Immature natural killer cell (primary cell): ENCODE data around the gene RAI14. TPM values are rescaled to one million over a fixed set of nuclear protein-coding genes. Genes with fewer than 3 reads are reported as not detected.
"Not testable (repeated sequence)": the region's sequence is repeated elsewhere in the genome, so short reads cannot be mapped to it uniquely, and the experiment has no call there.

Experiments used
- DNase-seq, 3 donors: peaks; one replicate each; pipeline ENCODE4 v3.0.0; 2022; ENCODE audit warnings: mixed read lengths in 1 of 3
- H3K27ac Mint-ChIP-seq, 6 donors: one replicate each; pipeline ENCODE4 v1.8.0; 2020; ENCODE audit warnings: mixed read lengths in 6 of 6, mild to moderate bottlenecking in 5 of 6, inconsistent platforms in 4 of 6, moderate library complexity in 3 of 6
- H3K27me3 Mint-ChIP-seq, 3 donors: one replicate each; pipeline ENCODE4 v1.8.0; 2020 to 2021; ENCODE audit warnings: low read depth in 3 of 3, mild to moderate bottlenecking in 3 of 3, mixed read lengths in 3 of 3, moderate library complexity in 3 of 3, inconsistent platforms in 1 of 3
- H3K36me3 Mint-ChIP-seq, 3 donors: one replicate each; pipeline ENCODE4 v1.8.0; 2020; ENCODE audit warnings: mixed read lengths in 3 of 3, inconsistent platforms in 2 of 3, mild to moderate bottlenecking in 2 of 3
- H3K4me1 Mint-ChIP-seq, 2 donors: one replicate each; pipeline ENCODE4 v1.8.0; 2020; ENCODE audit warnings: inconsistent platforms in 2 of 2, mild to moderate bottlenecking in 2 of 2, mixed read lengths in 2 of 2, moderate library complexity in 1 of 2
- H3K4me3 Mint-ChIP-seq, 5 donors: one replicate each; pipeline ENCODE4 v1.8.0; 2020; ENCODE audit warnings: mild to moderate bottlenecking in 5 of 5, mixed read lengths in 5 of 5, inconsistent platforms in 3 of 5, moderate library complexity in 3 of 5
- H3K9me3 Mint-ChIP-seq, 6 donors: one replicate each; pipeline ENCODE4 v1.8.0; 2020; ENCODE audit warnings: mild to moderate bottlenecking in 6 of 6, mixed read lengths in 6 of 6, inconsistent platforms in 4 of 6, moderate library complexity in 3 of 6
- polyA plus RNA-seq, 3 donors: library from polyadenylated mRNA; unstranded; fragments of 300-500 nt; fragmentation: Illumina TruSeq; gene quantifications; one replicate each; pipeline ENCODE4 v1.2.3, GENCODE V29; 2021

RAI14 gene
- polyA plus RNA-seq, 3 donors from 2014 or later: 0.97 to 6.6 TPM; not detected in 1

GRCh38 chr5:34806532-34806931 is 150.4 kb downstream of the RAI14 start:
- no peak for DNase-seq
- Mint-ChIP-seq H3K4me1 (no peaks in the 10 kb centered on the region), H3K27me3 (peaks cover 0 to 4% (median 2%) of the 10 kb centered on the region in 3 donors), H3K36me3 (no peaks in the 10 kb centered on the region), H3K9me3 (peaks cover 0 to 1% (median 0%) of the 10 kb centered on the region in 6 donors), H3K4me3 (no peak overlapping the region), H3K27ac (no peak overlapping the region)

GRCh38 chr5:34811706-34812105 is 155.6 kb downstream of the RAI14 start:
- H3K27ac Mint-ChIP-seq: no peak overlapping the region
- peaks cover 0 to 3% (median 0%) of the 10 kb centered on the region in 6 donors for H3K9me3 Mint-ChIP-seq
- no peaks in the 10 kb centered on the region for H3K36me3 Mint-ChIP-seq
- H3K27me3 Mint-ChIP-seq: peaks cover 1 to 4% (median 3%) of the 10 kb centered on the region in 3 donors
- H3K4me1 Mint-ChIP-seq: no peaks in the 10 kb centered on the region
- no peak for DNase-seq
- no peak overlapping the region for H3K4me3 Mint-ChIP-seq

- H3K9me3 Mint-ChIP-seq: peaks cover 0 to 2% (median 0%) of the 10 kb centered on the region in 6 donors
- no peaks in the 10 kb centered on the region for H3K4me1 Mint-ChIP-seq
- H3K27ac Mint-ChIP-seq: no peak overlapping the region
- H3K27me3 Mint-ChIP-seq: peaks cover 1 to 6% (median 3%) of the 10 kb centered on the region in 3 donors
- no peak for DNase-seq
- H3K36me3 Mint-ChIP-seq: no peaks in the 10 kb centered on the region
- H3K4me3 Mint-ChIP-seq: no peak overlapping the region
These were observed 157.4 kb downstream of the RAI14 start for GRCh38 chr5:34813509-34813908.

GRCh38 chr5:34817558-34818351 is 161.6 kb downstream of the RAI14 start:
- Mint-ChIP-seq H3K4me1 (no peaks in the 10 kb centered on the region), H3K9me3 (peaks cover 0 to 2% (median 0%) of the 10 kb centered on the region in 6 donors), H3K27ac (no peak overlapping the region), H3K36me3 (no peaks in the 10 kb centered on the region), H3K4me3 (no peak overlapping the region), H3K27me3 (peaks cover 0 to 7% (median 6%) of the 10 kb centered on the region in 3 donors)
- no peak for DNase-seq

GRCh38 chr5:34818717-34819116 is 162.6 kb downstream of the RAI14 start:
- Mint-ChIP-seq H3K4me1 (no peaks in the 10 kb centered on the region), H3K9me3 (peaks cover 0 to 2% (median 0%) of the 10 kb centered on the region in 6 donors), H3K4me3 (no peak overlapping the region), H3K36me3 (peaks cover 0 to 7% (median 0%) of the 10 kb centered on the region in 3 donors), H3K27ac (no peak overlapping the region), H3K27me3 (peaks cover 0 to 8% (median 5%) of the 10 kb centered on the region in 3 donors)
- no peak for DNase-seq

- no peaks in the 10 kb centered on the region for H3K4me1 Mint-ChIP-seq
- H3K4me3 Mint-ChIP-seq: no peak overlapping the region
- peaks cover 0 to 6% (median 5%) of the 10 kb centered on the region in 3 donors for H3K27me3 Mint-ChIP-seq
- H3K36me3 Mint-ChIP-seq: peaks cover 0 to 12% (median 0%) of the 10 kb centered on the region in 3 donors
- DNase-seq: no peak
- H3K9me3 Mint-ChIP-seq: no peaks in the 10 kb centered on the region
- H3K27ac Mint-ChIP-seq: no peak overlapping the region
These were observed 164.5 kb downstream of the RAI14 start for GRCh38 chr5:34820593-34820992.

- no peak overlapping the region for H3K4me3 Mint-ChIP-seq
- peaks cover 0 to 15% (median 0%) of the 10 kb centered on the region in 3 donors for H3K36me3 Mint-ChIP-seq
These were observed 167.0 kb downstream of the RAI14 start for GRCh38 chr5:34822956-34823715.

GRCh38 chr5:34826347-34826746 is 170.2 kb downstream of the RAI14 start:
- no peak for DNase-seq
- Mint-ChIP-seq H3K9me3 (no peaks in the 10 kb centered on the region), H3K27ac (no peak overlapping the region), H3K4me3 (no peak overlapping the region), H3K36me3 (peaks cover 0 to 23% (median 0%) of the 10 kb centered on the region in 3 donors), H3K27me3 (peaks cover 0 to 9% (median 7%) of the 10 kb centered on the region in 3 donors), H3K4me1 (no peaks in the 10 kb centered on the region)

More at GRCh38 chr5:34822956-34823715, 167.0 kb downstream of the RAI14 start:
- Mint-ChIP-seq H3K27ac (no peak overlapping the region), H3K4me1 (no peaks in the 10 kb centered on the region), H3K9me3 (no peaks in the 10 kb centered on the region), H3K27me3 (peaks cover 0 to 8% (median 6%) of the 10 kb centered on the region in 3 donors)
- no peak for DNase-seq

- H3K27me3 Mint-ChIP-seq: peaks cover 0 to 9% (median 6%) of the 10 kb centered on the region in 3 donors
- H3K4me1 Mint-ChIP-seq: no peaks in the 10 kb centered on the region
- DNase-seq: no peak
- H3K27ac Mint-ChIP-seq: no peak overlapping the region
- no peaks in the 10 kb centered on the region for H3K9me3 Mint-ChIP-seq
- no peak overlapping the region for H3K4me3 Mint-ChIP-seq
- H3K36me3 Mint-ChIP-seq: peaks cover 0 to 22% (median 0%) of the 10 kb centered on the region in 3 donors
These were observed 171.7 kb downstream of the RAI14 start for GRCh38 chr5:34827588-34828506.

GRCh38 chr5:34830827-34831226 is 174.7 kb downstream of the RAI14 start:
- H3K36me3 Mint-ChIP-seq: peaks cover 0 to 11% (median 0%) of the 10 kb centered on the region in 3 donors
- not testable (repeated sequence) for H3K27me3 Mint-ChIP-seq, H3K27ac Mint-ChIP-seq, H3K4me1 Mint-ChIP-seq, H3K4me3 Mint-ChIP-seq, DNase-seq, H3K9me3 Mint-ChIP-seq

GRCh38 chr5:34831303-34831702 is 175.2 kb downstream of the RAI14 start:
- DNase-seq: no peak
- Mint-ChIP-seq H3K4me3 (no peak overlapping the region), H3K4me1 (no peaks in the 10 kb centered on the region), H3K27ac (no peak overlapping the region), H3K36me3 (peaks cover 0 to 11% (median 0%) of the 10 kb centered on the region in 3 donors), H3K27me3 (peaks cover 0 to 5% (median 4%) of the 10 kb centered on the region in 3 donors), H3K9me3 (no peaks in the 10 kb centered on the region)

- peaks cover 0 to 7% (median 0%) of the 10 kb centered on the region in 3 donors for H3K36me3 Mint-ChIP-seq
- no peak overlapping the region for H3K27ac Mint-ChIP-seq
- no peaks in the 10 kb centered on the region for H3K4me1 Mint-ChIP-seq
- no peaks in the 10 kb centered on the region for H3K9me3 Mint-ChIP-seq
- DNase-seq: no peak
- peaks cover 3 to 5% (median 3%) of the 10 kb centered on the region in 3 donors for H3K27me3 Mint-ChIP-seq
- H3K4me3 Mint-ChIP-seq: no peak overlapping the region
These were observed 176.4 kb downstream of the RAI14 start for GRCh38 chr5:34832568-34832967.

GRCh38 chr5:34833090-34833489 is 177.0 kb downstream of the RAI14 start:
- Mint-ChIP-seq H3K27me3 (peaks cover 2 to 3% (median 3%) of the 10 kb centered on the region in 3 donors), H3K4me3 (no peak overlapping the region), H3K9me3 (no peaks in the 10 kb centered on the region), H3K36me3 (peaks cover 0 to 7% (median 0%) of the 10 kb centered on the region in 3 donors), H3K27ac (peak overlapping the region in 1 of 6 donors; percentile 22), H3K4me1 (no peaks in the 10 kb centered on the region)
- no peak for DNase-seq
